Measurements from ENCODE around the gene MYH10. TPM values are rescaled to one million over a fixed set of nuclear protein-coding genes. Genes with fewer than 3 reads are reported as not detected.

MYH10 gene
- total RNA-seq, 8 experiments from 2014 or later: 67.1 to 263 (median 139) TPM

DNA sequence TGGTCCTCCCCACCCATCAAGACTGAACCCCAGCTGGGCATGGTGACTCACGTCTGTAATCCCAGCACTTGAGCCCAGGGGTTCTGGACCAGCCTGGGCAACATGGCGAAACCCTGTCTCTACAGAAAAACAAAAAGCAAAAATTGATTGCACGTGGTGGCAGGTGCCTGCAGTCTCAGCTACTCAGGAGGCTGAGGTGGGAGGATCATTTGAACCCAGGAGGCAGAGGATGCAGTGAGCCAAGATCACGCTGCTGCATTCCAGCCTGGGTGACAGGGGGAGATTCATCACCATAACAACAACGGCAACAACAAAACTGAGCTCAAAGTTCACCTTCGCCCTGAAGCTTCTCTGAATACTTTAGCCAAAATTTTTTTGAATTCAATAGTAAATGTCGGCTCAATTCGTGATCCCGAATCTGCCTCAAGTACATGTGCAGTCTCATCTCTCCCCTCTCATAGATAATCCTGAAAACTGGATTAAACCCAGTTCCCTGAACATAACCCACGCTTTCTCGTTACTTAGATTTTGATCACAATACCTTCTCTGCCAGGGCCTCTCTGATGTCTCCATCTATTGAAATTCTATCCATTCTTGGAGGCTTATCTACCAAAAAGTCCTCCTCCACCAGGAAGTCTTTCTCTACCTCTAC is 13.5 kb upstream of the MYH10 start:
- H3K4me3 ChIP-seq: no peak overlapping the region
- no peak overlapping the region for H3K27ac ChIP-seq
- WGBS, 10 experiments: 65 to 100% (median 84%) methylated on average over 1 to 8 of the region's 11 CpGs; no CpG with 5 or more reads in 1 of the 10 experiments
- no peak for ATAC-seq (replicated peaks in 6 of 8)
- H3K4me1 ChIP-seq (replicated peaks in 1 of 2): no peaks in the 10 kb centered on the region
- in situ Hi-C loops (cut with MboI; ENCODE audit: low pct_unique_long_range_greater_than_20kb in 2 of 9, low sequenced_read_pairs in 9 of 9, unreplicated experiment in 9 of 9): loop anchor here in 1 of 9 experiments (25.0 kb wide), 1 partner anchor 232 kb away; no protein-coding TSS in a partner anchor

DNA sequence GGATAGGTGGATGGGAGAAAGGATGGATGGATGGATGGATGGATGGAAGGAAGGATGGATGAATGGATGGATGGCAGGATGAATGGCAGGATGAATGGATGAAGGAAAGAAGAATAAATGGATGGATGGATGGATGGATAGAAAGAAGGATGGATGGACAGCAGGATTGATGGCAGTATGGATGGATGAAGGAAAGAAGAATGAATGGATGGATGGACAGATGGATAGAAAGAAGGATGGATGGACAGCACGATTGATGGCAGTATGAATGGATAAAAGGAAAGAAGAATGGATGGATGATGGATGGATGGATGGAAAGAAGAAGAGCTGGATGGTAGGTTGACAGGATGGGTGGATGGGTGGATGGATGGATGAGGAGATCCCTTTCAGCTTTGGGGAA is 9.2 kb upstream of the MYH10 start:
- in situ Hi-C loops (cut with MboI; ENCODE audit: low pct_unique_long_range_greater_than_20kb in 2 of 9, low sequenced_read_pairs in 9 of 9, unreplicated experiment in 9 of 9): loop anchor here in 1 of 9 experiments (25.0 kb wide), 1 partner anchor 227 kb away; no protein-coding TSS in a partner anchor
- Histone ChIP-seq H3K27ac (no peak overlapping the region), H3K4me3 (no peak overlapping the region), H3K4me1 (replicated peaks in 1 of 2) (no peaks in the 10 kb centered on the region)
- WGBS, 10 experiments: 0 to 100% (median 80%) methylated on average over 1 of the region's 1 CpG; no CpG with 5 or more reads in 1 of the 10 experiments
- ATAC-seq (replicated peaks in 6 of 8): no peak

DNA sequence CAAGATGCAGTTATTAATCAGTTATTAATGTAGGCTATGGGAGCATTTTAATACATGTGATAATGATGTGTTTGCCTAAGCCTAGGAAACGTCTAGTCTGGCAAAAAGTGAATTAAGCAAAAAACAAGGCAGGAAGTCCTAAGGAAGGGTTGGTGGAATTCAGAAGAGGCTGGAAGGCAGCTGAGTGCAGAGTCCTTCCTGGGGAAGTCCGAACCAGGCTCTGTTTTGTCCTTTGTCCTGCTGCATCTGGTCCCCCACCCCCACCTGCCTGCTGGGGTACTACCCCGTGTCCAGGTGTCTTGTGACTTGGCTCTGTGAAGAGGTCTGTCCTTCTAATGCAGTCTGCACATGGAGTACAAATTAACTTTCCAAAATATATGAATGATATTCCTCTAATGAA is 1.5 kb upstream of the MYH10 start:
- peaks cover 9 to 19% of the 10 kb centered on the region in 2 donors for H3K4me1 ChIP-seq (replicated peaks in 1 of 2)
- peak overlapping the region in 1 of 5 donors; percentile 76 for H3K4me3 ChIP-seq
- 0 to 60% (median 27%) methylated on average over 1 to 3 of the region's 3 CpGs; no CpG with 5 or more reads in 1 of the 10 experiments for WGBS, 10 experiments
- ATAC-seq (replicated peaks in 6 of 8): no peak
- no peak overlapping the region for H3K27ac ChIP-seq
- in situ Hi-C loops (cut with MboI; ENCODE audit: low pct_unique_long_range_greater_than_20kb in 2 of 9, low sequenced_read_pairs in 9 of 9, unreplicated experiment in 9 of 9): loop anchor here in 1 of 9 experiments (25.0 kb wide), 1 partner anchor 220 kb away; no protein-coding TSS in a partner anchor

DNA sequence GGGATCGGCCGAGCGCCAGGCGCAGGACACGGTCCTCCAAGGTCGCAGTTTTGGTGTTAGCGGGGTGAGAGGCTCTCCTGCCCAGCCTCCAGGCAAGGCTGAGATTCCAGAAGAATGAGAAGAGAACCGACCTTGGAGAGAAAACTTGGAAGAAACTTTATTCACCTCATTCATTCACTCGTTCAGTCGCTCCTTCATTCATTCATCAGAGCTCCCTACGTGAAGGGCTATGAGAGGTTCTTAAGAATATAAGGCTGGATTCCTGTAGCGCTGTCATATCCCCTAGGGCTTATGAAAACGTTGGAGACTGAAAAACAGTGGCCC is 991 bp upstream of the MYH10 start:
- H3K27ac ChIP-seq: peak overlapping the region; percentile 89 to 97
- ATAC-seq (replicated peaks in 6 of 8): no peak
- 0 to 25% (median 2%) methylated on average over 2 to 10 of the region's 13 CpGs; no CpG with 5 or more reads in 1 of the 10 experiments for WGBS, 10 experiments
- peak overlapping the region; percentile 51 to 82 (median 67) for H3K4me3 ChIP-seq
- in situ Hi-C loops (cut with MboI; ENCODE audit: low pct_unique_long_range_greater_than_20kb in 2 of 9, low sequenced_read_pairs in 9 of 9, unreplicated experiment in 9 of 9): loop anchor here in 1 of 9 experiments (25.0 kb wide), 1 partner anchor 219 kb away; no protein-coding TSS in a partner anchor
- peaks cover 9 to 19% of the 10 kb centered on the region in 2 donors for H3K4me1 ChIP-seq (replicated peaks in 1 of 2)

DNA sequence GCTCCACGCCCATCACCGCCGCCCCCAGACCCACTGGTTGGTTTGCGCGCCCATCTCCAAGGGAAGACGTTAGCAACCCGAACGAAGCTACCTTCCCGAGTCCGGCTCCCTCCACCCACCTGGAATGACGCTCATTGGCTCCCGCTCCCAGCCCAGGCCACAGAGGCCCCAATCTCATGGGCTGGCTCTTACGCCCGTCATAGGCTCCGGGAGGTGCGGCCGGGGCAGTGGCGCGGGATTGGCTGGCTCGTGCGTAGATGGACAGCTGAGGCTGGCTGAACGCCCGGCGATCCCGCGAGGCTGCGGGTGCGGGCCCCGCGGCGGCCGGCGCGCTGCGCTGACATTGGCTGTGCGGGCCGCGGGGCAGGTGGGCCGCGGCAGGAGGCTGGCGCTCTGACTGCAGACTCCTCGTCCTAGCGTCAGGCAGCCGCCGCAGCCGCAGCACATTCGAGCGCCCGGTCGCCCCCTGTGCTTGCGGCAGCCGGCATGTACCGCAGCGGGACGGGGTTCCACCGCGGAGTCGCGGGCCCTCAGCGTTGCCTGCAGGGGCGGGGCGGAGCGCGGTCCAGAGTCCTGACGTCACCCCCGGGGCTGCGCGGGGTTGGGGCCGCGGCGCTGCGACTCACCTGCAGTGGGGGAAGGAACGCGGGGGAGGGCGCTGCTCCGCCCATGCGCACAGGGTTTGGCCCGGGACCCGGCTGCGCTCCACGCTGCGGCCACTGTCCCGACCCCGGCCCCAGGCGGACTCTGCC is 453 bp upstream of the MYH10 start:
- Histone ChIP-seq H3K4me1 (replicated peaks in 1 of 2) (peaks cover 11 to 19% of the 10 kb centered on the region in 2 donors), H3K27ac (peak overlapping the region; percentile 89 to 97), H3K4me3 (peak overlapping the region; percentile 59 to 97 (median 95))
- ATAC-seq (replicated peaks in 6 of 8): peak; percentile 91 to 93 (median 92)
- 0% methylated on average over 5 to 20 of the region's 85 CpGs; no CpG with 5 or more reads in 8 of the 10 experiments for WGBS, 10 experiments
- in situ Hi-C loops (cut with MboI; ENCODE audit: low pct_unique_long_range_greater_than_20kb in 2 of 9, low sequenced_read_pairs in 9 of 9, unreplicated experiment in 9 of 9): loop anchor here in 1 of 9 experiments (25.0 kb wide), 1 partner anchor 219 kb away; no protein-coding TSS in a partner anchor

DNA sequence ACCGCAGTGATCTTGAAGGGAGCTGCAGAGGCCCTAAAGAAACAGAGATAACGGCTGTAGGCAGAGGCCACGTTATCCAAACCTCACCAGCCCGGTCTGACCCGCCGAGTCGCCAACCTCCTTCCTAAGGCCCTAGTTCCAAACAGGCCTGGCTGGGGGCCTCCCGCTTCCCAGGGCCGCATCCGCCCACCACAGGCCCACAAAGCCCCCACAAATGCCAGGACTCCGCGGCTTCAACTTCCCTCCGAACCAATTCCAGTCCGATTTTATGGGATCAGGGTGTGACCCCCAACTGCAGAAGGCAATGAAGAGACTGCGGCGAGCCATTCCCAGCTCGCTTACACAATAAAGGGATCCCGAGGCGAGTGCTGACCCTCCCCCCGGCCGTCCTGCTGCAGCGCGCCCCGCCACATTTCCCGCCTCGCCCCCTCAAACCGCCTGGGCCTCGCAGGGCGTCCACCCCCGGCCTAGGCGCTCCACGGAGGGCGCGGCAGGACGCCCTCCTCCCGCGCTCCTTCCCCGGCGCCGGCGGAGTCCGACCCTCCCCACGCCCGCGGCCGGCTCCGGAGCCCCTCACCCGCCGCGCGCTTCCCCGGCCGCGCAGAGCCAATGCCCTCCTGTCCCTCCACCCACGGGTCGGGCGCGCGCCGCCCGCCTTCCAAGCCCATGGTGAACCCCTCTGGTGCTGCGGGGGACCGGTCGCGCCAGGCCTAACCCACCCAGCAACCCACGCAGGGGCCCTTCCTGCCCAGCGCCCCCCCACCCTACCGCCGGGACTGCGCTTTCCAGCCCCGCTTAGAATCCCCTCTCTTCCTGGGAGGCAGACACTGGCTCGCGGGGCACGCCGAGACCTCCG is 926 bp downstream of the MYH10 start:
- H3K4me3 ChIP-seq: peak overlapping the region; percentile 80 to 97 (median 95)
- H3K27ac ChIP-seq: peak overlapping the region; percentile 86 to 91
- H3K4me1 ChIP-seq (replicated peaks in 1 of 2): peaks cover 19 to 21% of the 10 kb centered on the region in 2 donors
- in situ Hi-C loops (cut with MboI; ENCODE audit: low pct_unique_long_range_greater_than_20kb in 2 of 9, low sequenced_read_pairs in 9 of 9, unreplicated experiment in 9 of 9): loop anchor here in 1 of 9 experiments (25.0 kb wide), 1 partner anchor 217 kb away; no protein-coding TSS in a partner anchor
- WGBS, 10 experiments: 0% methylated on average over 1 to 8 of the region's 76 CpGs; no CpG with 5 or more reads in 7 of the 10 experiments
- peak in 2 of 8 experiments; percentile 0 to 3 for ATAC-seq (replicated peaks in 6 of 8)

DNA sequence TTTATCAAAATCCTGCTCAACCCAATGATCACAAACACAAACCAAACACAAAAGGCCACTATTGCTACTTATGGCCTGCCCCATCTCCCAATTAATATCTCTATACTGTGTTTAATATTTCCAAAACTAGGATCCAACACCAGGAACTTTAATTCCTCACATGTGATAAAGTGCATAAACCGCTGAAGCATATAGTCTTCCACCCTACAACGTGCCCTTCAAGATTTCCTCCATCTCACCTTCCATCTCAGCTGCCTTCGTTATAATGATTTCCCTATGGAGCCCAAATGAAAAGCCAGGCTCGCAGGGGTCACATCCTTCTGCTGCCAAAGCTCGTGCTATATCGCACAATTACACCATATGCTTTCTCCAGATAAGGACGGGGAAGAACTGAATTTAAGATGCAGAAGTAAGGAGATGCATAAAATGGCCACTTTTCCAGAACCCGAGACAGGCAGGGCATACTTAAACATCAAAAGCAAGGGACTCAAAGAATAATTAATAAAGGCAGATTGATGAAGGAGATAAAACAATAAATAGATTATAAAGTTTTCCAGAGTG is 1.8 kb downstream of the MYH10 start:
- in situ Hi-C loops (cut with MboI; ENCODE audit: low pct_unique_long_range_greater_than_20kb in 2 of 9, low sequenced_read_pairs in 9 of 9, unreplicated experiment in 9 of 9): loop anchor here in 1 of 9 experiments (25.0 kb wide), 1 partner anchor 216 kb away; no protein-coding TSS in a partner anchor

DNA sequence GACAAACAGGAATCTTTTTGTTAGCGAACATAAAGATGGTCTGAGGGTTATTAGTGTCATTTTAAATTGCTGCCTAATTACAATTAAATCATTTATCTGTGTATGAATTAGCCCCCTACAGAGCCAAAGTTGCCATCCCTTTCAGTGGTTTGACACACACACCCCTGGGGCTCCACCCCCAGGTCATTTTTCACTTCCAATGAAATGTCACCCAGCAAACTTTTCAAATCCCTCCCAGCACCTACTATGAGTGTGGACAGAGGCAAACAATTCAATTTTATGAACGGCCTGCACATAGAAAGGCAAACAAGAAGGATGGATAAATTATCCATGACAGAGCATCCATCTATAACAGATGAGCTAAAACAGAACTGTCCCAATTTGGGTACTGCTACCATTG is 2.4 kb downstream of the MYH10 start:
- 17 to 100% (median 53%) methylated on average over 1 to 2 of the region's 2 CpGs; no CpG with 5 or more reads in 4 of the 10 experiments for WGBS, 10 experiments
- no peak for ATAC-seq (replicated peaks in 6 of 8)
- Histone ChIP-seq H3K4me3 (peak overlapping the region; percentile 80 to 97 (median 95)), H3K4me1 (replicated peaks in 1 of 2) (peaks cover 19 to 21% of the 10 kb centered on the region in 2 donors), H3K27ac (peak overlapping the region in 1 of 2 donors; percentile 86)
- in situ Hi-C loops (cut with MboI; ENCODE audit: low pct_unique_long_range_greater_than_20kb in 2 of 9, low sequenced_read_pairs in 9 of 9, unreplicated experiment in 9 of 9): loop anchor here in 1 of 9 experiments (25.0 kb wide), 1 partner anchor 216 kb away; no protein-coding TSS in a partner anchor

More for the DNA sequence above, 1.8 kb downstream of the MYH10 start:
- WGBS, 10 experiments: 0 to 38% (median 4%) methylated on average over 1 to 8 of the region's 8 CpGs; no CpG with 5 or more reads in 1 of the 10 experiments
- H3K27ac ChIP-seq: peak overlapping the region; percentile 86 to 91
- no peak for ATAC-seq (replicated peaks in 6 of 8)
- peak overlapping the region; percentile 80 to 97 (median 95) for H3K4me3 ChIP-seq
- peaks cover 19 to 21% of the 10 kb centered on the region in 2 donors for H3K4me1 ChIP-seq (replicated peaks in 1 of 2)

DNA sequence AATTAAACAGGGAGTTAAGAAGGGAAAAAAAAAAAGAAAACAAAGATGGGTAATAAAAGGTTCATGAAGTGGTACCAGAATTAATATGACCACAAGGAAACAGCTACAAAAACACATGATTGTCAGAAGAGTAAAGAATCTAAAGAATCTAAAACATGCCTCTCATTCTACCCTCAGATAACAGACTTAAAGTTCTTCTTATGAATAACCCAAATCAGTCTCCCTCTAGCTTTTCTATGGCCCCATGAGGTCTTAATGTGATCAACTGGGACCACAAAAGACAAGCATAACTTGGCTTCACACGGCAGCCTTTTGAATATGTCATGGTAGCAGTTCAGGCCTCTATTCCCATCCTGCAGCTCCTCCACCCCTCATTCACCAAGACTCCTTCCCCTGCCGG is 6.9 kb downstream of the MYH10 start:
- Histone ChIP-seq H3K27ac (no peak overlapping the region), H3K4me3 (no peak overlapping the region), H3K4me1 (replicated peaks in 1 of 2) (peaks cover 21 to 40% of the 10 kb centered on the region in 2 donors)
- in situ Hi-C loops (cut with MboI; ENCODE audit: low pct_unique_long_range_greater_than_20kb in 2 of 9, low sequenced_read_pairs in 9 of 9, unreplicated experiment in 9 of 9): no loop called here
- 81 to 100% (median 85%) methylated on average over 2 of the region's 2 CpGs; no CpG with 5 or more reads in 7 of the 10 experiments for WGBS, 10 experiments
- no peak for ATAC-seq (replicated peaks in 6 of 8)

DNA sequence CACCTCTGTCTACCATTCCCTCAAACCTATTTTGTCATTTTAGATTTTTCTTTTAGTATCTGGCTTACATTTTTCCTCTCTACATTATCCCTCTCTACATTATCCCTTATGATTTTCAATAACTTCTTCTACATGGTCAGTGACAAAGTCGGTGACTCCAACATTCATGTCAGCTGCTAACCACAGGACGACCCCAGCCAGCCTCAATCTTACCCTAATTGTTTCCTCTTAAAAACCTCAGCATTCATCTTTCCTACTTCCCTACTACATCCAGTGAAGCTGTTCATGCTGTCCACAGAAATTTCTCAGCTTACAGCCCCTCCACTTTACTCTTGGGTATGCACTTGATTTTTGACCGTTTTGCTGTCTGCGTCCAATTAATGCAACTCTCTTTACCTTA is 8.3 kb downstream of the MYH10 start:
- no peak for ATAC-seq (replicated peaks in 6 of 8)
- in situ Hi-C loops (cut with MboI; ENCODE audit: low pct_unique_long_range_greater_than_20kb in 2 of 9, low sequenced_read_pairs in 9 of 9, unreplicated experiment in 9 of 9): no loop called here
- no peak overlapping the region for H3K4me3 ChIP-seq
- H3K4me1 ChIP-seq (replicated peaks in 1 of 2): peaks cover 7 to 31% of the 10 kb centered on the region in 2 donors
- no peak overlapping the region for H3K27ac ChIP-seq
- 72 to 100% (median 96%) methylated on average over 1 to 4 of the region's 4 CpGs for WGBS, 10 experiments

DNA sequence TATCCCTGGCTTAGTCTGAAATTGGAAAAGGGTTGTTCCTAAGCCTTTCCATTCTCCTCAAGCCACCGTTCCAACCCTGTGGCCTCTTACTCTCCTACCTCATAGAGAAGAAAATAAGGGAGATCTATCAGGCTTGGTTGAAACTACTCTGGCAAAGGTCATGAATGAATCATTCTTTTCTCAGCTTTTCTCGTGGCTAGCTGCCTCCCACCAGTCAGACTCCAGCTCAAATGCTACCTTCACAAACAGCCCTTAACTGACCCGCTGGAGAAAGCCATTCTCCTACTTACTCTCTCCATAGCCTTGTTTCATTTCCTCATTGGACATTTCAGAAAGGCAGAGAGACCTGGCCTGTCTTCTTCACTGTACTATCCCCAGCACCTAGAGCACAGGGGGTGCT is 8.9 kb downstream of the MYH10 start:
- 56 to 100% (median 76%) methylated on average over 2 to 3 of the region's 3 CpGs; no CpG with 5 or more reads in 3 of the 10 experiments for WGBS, 10 experiments
- H3K27ac ChIP-seq: no peak overlapping the region
- in situ Hi-C loops (cut with MboI; ENCODE audit: low pct_unique_long_range_greater_than_20kb in 2 of 9, low sequenced_read_pairs in 9 of 9, unreplicated experiment in 9 of 9): no loop called here
- H3K4me3 ChIP-seq: no peak overlapping the region
- ATAC-seq (replicated peaks in 6 of 8): peak in 5 of 8 experiments; percentile 47 to 73 (median 58)
- peaks cover 6 to 31% of the 10 kb centered on the region in 2 donors for H3K4me1 ChIP-seq (replicated peaks in 1 of 2)

DNA sequence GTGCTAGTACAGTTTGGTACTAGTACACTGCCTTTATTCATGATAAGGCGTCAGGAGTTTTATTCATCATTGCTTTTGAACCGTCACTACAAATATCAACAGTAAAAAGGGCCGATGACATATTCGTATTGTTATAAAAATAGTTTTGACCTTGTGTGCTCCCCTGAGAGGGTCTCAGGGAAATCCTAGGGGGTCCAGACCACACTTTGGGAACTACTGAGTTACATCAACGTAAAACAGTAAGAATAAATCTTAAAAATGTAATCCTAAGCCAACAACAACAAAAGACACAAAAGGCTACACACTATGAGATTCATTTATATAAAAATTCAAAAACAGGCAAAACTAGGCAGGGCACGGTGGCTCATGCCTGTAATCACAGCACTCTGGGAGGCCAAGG is 11.2 kb downstream of the MYH10 start:
- in situ Hi-C loops (cut with MboI; ENCODE audit: low pct_unique_long_range_greater_than_20kb in 2 of 9, low sequenced_read_pairs in 9 of 9, unreplicated experiment in 9 of 9): no loop called here
- H3K4me1 ChIP-seq (replicated peaks in 1 of 2): peaks cover 6 to 19% of the 10 kb centered on the region in 2 donors
- H3K27ac ChIP-seq: no peak overlapping the region
- H3K4me3 ChIP-seq: no peak overlapping the region
- no peak for ATAC-seq (replicated peaks in 6 of 8)
- WGBS, 10 experiments: 89 to 100% (median 97%) methylated on average over 1 to 6 of the region's 6 CpGs
